Gastroesophageal sphincter (tissue), 3 donors: ENCODE data around the gene VSNL1.

ENCODE experiments used
- CTCF ChIP-seq, 4 experiments: fragments of 200-600 bp in 2 of 4; fragments of 450-650 bp in 2 of 4; sonication (generic) in 1 of 4; IDR thresholded peaks; one replicate each; pipeline ENCODE4 v1.5.1; 2017 to 2019; ENCODE audit warnings: antibody characterized with exemption in 4 of 4, mild to moderate bottlenecking in 2 of 4, moderate library complexity in 2 of 4
- POLR2AphosphoS5 ChIP-seq: sonication (generic); formaldehyde crosslinking; IDR thresholded peaks from one replicate; pipeline ENCODE4 v1.6.1; 2017; ENCODE audit warnings: antibody characterized with exemption

DNA sequence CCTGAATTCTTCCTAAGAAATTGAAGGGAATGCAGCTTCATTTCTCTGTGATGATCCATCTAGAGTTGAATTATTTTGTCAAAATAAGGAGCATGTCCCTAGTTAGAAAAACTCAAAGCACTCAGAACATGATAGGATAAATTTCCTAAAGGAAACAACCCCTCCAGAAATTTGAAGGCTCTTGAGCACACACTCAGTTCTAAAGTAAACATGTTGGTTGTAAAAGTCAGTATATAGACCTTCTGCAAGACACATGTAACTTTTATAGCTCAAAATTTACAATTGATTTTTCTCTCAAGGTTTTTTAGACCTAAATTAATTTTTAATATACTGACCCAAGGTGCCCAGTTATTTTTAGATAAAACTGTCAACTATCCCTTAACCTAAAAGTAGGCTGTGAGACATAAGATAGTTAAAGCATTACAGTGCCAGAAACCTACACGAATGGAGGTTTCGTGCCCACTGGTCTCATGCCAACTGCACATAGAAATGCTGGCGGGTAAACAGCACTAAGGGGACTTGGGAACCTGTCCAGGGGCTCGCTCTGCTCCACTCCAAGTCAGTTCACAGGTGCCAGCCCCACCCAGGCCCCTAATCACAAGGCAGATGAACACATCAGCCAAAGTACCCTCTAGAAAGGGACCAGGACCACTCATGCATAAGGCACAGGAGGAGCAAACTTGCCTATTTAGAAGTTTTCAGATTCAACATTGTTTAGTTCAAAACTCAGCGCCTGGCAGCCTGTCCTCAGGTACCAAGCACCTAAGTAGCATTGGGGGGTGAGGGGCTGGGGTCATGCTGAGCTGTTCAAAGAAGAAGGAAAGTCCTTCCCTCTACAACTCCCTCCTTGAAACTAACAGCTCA is 106.6 kb downstream of the VSNL1 start:
- no peak for TF ChIP-seq POLR2AphosphoS5
- no peak for TF ChIP-seq CTCF (IDR thresholded peaks at IDR 0.05)
